IPS-20b (cell line): ENCODE results near the gene REEP2.
A peak's percentile ranks its signal among the peaks of the same experiment; 100 is the strongest.

Experiments
- H3K27ac ChIP-seq: one replicate; pipeline ENCODE4 v1.5.1; 2013; ENCODE audit warnings: low read length
- H3K27me3 ChIP-seq: 2 replicates; pipeline ENCODE4 v1.6.1; 2013; ENCODE audit warnings: mild to moderate bottlenecking, low read length, inconsistent platforms; ENCODE audit not compliant: insufficient read depth
- H3K36me3 ChIP-seq: 2 replicates; pipeline ENCODE4 v1.6.1; 2013; ENCODE audit warnings: low read depth, mild to moderate bottlenecking, inconsistent platforms, low read length, moderate library complexity; ENCODE audit not compliant: insufficient read depth
- H3K4me1 ChIP-seq: 2 replicates; pipeline ENCODE4 v1.6.1; 2013; ENCODE audit warnings: mild to moderate bottlenecking, control low read depth, inconsistent platforms, low read length, moderate library complexity; ENCODE audit not compliant: insufficient read depth
- H3K4me3 ChIP-seq: 2 replicates; pipeline ENCODE4 v1.5.1; 2013; ENCODE audit warnings: mild to moderate bottlenecking, low read length, inconsistent platforms
- H3K9ac ChIP-seq: 2 replicates; pipeline ENCODE4 v1.6.1; 2013; ENCODE audit warnings: low read depth, mild to moderate bottlenecking, inconsistent platforms, low read length, moderate library complexity
- H3K9me3 ChIP-seq: 2 replicates; pipeline ENCODE4 v1.6.1; 2013; ENCODE audit warnings: mild to moderate bottlenecking, low read depth, low read length, inconsistent platforms; ENCODE audit not compliant: insufficient read depth

Gene REEP2

DNA sequence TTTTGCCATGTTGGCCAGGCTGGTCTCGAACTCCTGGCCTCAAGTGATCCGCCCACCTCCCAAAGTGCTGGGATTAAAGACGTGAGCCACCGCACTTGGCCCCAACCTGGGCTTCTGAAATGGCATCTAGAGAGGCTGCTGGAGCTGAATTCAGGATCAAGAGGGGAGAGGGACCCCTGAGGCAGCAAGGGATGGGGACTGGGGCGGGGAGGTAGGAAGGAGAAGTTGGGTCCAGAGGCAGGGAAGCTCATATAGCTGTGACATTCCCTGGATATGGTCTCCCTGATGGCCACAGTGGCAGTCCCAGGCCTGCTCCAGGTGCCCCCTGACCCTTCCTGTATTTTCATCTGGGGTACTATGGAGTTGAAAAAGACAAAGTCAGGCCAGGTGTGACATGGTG is 12.1 kb downstream of the REEP2 start:
- Histone ChIP-seq H3K27me3 (no peaks in the 10 kb centered on the region), H3K9me3 (no peaks in the 10 kb centered on the region), H3K4me3 (no peak overlapping the region), H3K9ac (no peak overlapping the region), H3K27ac (no peak overlapping the region), H3K36me3 (no peaks in the 10 kb centered on the region), H3K4me1 (peaks cover 18% of the 10 kb centered on the region)

DNA sequence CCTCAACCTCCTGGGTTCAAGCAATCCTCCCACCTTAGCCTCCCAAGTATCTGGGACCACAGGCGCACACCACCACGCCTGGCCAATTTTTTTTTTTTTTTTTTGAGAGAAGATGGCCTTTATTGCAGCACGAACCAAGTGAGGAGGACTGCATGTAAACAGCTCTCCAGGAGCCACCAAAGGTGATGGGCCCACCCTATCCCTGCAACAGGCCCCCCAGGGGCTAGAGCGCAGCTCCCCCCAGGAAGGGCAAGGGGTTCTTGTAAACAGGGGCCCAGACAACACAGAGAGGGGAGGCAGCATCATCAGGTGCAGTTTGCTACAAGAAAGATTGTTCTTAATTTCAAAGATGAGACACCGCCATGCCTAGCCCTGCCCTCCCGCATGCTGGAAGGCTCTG is 13.9 kb downstream of the REEP2 start:
- H3K27me3 ChIP-seq = no peaks in the 10 kb centered on the region
- no peaks in the 10 kb centered on the region for H3K36me3 ChIP-seq
- no peak overlapping the region for H3K27ac ChIP-seq
- H3K9ac ChIP-seq = no peak overlapping the region
- no peaks in the 10 kb centered on the region for H3K9me3 ChIP-seq
- H3K4me1 ChIP-seq = peaks cover 18% of the 10 kb centered on the region
- no peak overlapping the region for H3K4me3 ChIP-seq

DNA sequence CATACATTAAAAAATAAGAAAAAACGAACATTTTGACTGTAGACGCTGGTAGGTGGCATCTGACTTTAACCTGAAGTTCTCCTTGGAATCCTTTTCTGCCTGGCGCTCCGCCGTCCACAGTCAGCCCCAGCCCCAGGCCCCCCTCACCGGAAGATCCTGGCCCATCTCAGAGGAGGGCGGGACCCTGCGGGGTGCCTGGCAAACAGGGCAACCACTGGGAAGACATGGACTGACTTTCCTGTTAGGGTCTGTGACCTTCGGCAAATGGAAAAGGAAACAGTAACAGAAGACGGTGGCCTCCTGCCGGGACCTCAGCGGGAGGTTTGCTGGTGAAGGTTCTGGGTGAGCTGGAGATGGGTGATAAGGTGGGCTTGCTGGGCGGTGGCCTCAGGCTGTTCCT is 14.7 kb downstream of the REEP2 start:
- Histone ChIP-seq H3K4me1 (peaks cover 15% of the 10 kb centered on the region), H3K36me3 (no peaks in the 10 kb centered on the region), H3K9me3 (no peaks in the 10 kb centered on the region), H3K4me3 (no peak overlapping the region), H3K9ac (no peak overlapping the region), H3K27me3 (no peaks in the 10 kb centered on the region), H3K27ac (no peak overlapping the region)

DNA sequence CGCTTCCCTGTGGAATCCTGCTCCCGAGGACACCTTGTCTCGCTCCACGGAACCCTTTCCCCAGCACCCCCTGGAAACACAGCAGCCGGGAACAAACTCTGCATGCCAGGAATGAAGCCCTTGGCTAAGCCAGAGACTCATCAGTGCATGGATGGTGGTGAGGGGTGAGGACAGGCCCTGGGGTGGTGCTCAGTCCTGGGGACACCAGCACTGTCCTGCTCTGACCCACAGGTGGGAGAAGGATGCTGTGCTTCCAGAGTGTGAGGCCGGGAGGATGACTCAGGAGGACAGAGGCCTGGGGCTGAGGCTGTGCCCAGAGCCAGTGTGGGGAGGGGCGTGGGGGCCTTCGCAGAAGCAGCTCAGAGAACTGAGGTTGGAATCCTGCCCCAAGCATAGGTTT is 15.3 kb downstream of the REEP2 start:
- peaks cover 10% of the 10 kb centered on the region; the same call in 1 of the 2 replicates for H3K4me1 ChIP-seq
- no peak overlapping the region for H3K4me3 ChIP-seq
- H3K9me3 ChIP-seq = no peaks in the 10 kb centered on the region
- H3K27ac ChIP-seq = no peak overlapping the region
- H3K27me3 ChIP-seq = no peaks in the 10 kb centered on the region
- no peak overlapping the region for H3K9ac ChIP-seq
- no peaks in the 10 kb centered on the region for H3K36me3 ChIP-seq

DNA sequence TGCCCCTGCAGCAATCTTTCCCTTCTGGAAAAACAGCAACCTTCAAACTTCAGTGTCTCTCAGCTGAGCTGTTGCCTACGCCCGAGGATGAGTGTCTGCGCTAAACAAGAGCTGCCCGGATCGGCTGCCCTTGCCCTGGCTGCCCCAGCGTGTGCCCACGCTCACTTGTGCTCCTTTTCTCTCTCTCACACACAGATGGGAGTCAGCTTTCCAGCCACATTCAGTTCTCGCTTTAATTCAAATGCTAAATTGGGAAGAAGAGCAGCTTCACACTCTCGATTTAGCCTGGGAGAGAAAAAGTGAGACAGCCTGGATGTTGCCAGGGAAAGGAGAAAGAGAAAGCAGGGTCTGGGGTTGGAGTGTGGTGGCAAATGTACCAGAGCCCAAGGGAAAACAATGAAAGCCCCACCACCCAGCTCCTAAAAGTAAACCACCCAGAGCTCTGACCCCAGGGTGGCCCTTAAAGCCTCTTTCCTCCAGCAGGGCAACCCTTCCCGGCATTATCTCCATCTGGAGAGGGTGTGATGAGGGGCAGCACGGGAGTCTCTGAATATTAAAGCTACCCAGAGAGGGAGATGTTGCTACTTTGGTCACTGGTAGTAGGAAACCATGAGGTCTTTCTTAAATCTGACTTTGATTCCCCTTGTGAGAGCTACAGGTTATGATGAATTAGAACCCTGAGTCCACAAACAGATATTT is 16.5 kb downstream of the REEP2 start:
- Histone ChIP-seq H3K27me3 (no peaks in the 10 kb centered on the region), H3K27ac (no peak overlapping the region), H3K9ac (peak overlapping the region; percentile 16), H3K36me3 (no peaks in the 10 kb centered on the region), H3K4me1 (peaks cover 6% of the 10 kb centered on the region; the same call in 1 of the 2 replicates), H3K4me3 (no peak overlapping the region), H3K9me3 (no peaks in the 10 kb centered on the region)

DNA sequence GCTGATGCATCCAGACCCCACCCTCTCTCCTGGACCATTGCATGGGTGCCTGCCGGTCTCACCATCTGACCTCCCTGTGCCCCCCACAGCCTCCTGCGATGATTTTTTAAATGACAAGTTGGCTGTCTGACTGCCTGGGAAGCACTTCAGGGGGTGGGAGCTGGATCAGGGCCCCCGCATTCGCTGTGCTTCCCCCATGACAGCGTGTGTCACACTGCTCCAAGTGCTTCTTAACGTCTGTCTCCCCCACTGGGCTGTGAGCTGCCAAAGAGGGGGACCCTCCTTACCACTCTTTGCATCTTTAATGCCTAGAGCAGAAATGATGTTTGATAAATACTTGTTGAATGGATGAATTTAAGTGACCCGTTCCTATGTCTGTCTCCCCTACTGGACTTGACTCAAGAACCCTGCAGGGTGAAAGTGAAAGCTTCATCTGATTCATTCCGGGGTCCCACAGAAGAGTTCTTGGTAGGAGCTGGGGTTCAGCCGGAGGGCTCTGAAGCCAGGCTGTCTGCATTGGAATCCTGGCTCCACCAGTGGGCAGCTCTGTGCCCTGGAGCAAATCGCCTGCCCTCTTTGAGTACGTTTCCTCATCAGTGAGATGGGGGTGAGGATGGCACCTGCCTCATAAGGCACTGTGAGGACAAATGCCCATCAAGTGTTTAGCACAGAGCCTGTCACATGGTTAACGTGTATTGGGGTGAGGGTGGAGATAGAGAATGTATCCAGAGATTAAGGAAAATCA is 18.8 kb downstream of the REEP2 start:
- H3K27me3 ChIP-seq = no peaks in the 10 kb centered on the region
- H3K9ac ChIP-seq = no peak overlapping the region
- H3K9me3 ChIP-seq = no peaks in the 10 kb centered on the region
- no peak overlapping the region for H3K4me3 ChIP-seq
- no peak overlapping the region for H3K27ac ChIP-seq
- peaks cover 6% of the 10 kb centered on the region; the same call in 1 of the 2 replicates for H3K4me1 ChIP-seq
- no peaks in the 10 kb centered on the region for H3K36me3 ChIP-seq

DNA sequence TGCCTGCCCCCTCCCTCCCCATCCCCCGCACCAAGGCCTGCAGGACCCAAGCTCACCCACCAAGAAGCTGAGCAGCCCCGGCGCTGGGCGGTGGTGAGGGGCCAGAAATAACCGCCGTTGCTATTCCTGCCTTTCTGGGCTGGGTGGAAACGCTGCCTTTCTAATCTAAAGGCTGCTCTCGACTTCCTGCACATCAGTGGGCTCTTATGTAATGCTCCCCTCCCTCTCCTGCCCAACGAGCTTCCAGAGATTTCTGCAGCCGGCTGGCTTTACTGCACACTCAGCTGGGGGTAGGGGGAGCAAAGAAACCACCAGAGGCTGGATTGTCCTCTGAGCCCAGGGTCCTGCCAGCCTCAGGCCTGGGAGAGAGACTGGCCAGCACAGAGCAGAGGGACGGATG is 19.5 kb downstream of the REEP2 start:
- H3K9ac ChIP-seq = no peak overlapping the region
- H3K4me3 ChIP-seq = no peak overlapping the region
- H3K9me3 ChIP-seq = no peaks in the 10 kb centered on the region
- H3K27ac ChIP-seq = no peak overlapping the region
- H3K27me3 ChIP-seq = no peaks in the 10 kb centered on the region
- peaks cover 6% of the 10 kb centered on the region; the same call in 1 of the 2 replicates for H3K4me1 ChIP-seq
- H3K36me3 ChIP-seq = no peaks in the 10 kb centered on the region

DNA sequence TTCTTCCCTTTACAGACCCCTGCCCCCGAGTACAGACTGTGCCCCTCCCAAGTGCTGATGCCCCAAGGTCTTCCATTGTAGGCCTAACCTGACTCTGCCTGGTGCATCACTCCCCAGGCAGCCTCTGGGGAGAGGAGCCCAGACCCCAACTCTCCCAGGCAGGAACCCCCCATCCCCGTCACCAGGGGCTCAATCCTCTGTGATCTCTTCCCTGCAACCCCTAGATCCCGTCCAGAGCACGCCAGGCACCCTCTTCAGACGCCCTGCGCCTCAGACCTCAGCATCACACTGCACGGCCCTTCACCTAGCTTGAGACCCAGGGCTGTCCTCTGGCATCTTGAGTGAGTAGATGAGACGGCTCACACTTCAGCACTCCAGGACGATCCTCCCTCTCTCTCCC is 20.0 kb downstream of the REEP2 start:
- Histone ChIP-seq H3K9me3 (no peaks in the 10 kb centered on the region), H3K27me3 (no peaks in the 10 kb centered on the region), H3K4me3 (no peak overlapping the region), H3K4me1 (peaks cover 6% of the 10 kb centered on the region; the same call in 1 of the 2 replicates), H3K27ac (no peak overlapping the region), H3K9ac (no peak overlapping the region), H3K36me3 (no peaks in the 10 kb centered on the region)

DNA sequence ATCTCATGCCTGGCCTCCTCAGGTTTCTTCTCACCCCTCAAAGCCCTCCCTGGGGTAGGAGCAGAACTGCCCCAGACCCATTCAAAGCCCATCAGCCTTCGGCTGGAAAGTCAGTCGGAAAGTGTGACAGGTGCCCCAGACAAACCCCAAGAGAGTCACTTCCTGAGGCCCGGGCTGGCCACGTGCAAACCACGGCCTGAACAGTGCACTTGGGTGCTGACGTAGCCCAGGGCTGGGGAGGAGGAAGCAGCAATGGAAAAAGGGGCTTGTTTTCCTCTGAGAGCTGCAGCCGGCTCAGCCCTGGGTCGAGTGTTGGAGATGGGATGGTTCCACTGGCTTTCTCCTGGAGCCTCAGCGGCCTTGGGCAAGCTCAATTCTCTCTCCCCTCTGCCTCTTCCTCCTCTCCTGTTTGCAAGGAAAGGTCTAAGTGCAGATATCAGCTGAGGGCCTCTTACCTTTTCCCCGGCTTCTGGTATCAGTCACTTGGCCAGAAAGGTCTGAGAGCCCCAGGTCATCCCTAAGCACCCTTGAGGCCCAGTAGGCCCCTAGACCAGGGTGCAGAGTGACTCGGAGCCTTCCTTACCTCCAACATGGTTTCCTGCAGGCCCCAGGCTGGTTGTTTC is 20.6 kb downstream of the REEP2 start:
- Histone ChIP-seq H3K27me3 (no peaks in the 10 kb centered on the region), H3K36me3 (no peaks in the 10 kb centered on the region), H3K27ac (no peak overlapping the region), H3K4me3 (no peak overlapping the region), H3K4me1 (peaks cover 6% of the 10 kb centered on the region; the same call in 1 of the 2 replicates), H3K9ac (no peak overlapping the region), H3K9me3 (no peaks in the 10 kb centered on the region)

DNA sequence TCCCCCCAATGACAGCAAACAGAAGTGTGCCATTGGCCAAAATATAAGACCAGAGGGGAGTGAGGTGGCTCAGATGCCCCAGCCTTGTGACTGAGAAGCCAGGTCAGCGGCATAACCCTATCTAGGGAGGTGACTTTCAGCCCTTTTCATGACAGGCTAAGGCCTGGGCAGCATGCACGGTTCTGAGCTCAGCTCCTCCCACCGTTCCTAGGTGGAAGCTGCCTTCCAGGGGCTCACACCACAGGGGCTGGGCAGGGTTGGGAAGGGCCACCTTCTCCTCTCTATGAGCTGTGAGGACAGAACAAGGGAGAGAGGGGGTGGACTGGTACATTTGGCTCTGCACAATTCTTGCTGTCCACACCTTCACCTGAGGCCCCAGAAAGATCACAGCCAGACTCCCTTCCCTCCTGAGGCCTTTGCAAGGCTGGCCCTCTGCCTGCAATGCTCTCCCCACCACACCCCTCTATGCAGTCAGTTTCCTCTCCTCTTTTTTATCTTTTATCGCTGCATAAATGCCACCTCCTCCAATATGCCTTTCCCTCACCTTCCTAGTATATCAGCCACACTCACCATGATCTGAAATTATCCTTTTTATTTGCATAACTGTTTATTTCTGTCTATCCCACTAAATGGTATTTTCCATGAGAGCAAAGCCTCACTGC is 21.3 kb downstream of the REEP2 start:
- H3K9me3 ChIP-seq = no peaks in the 10 kb centered on the region
- H3K27me3 ChIP-seq = no peaks in the 10 kb centered on the region
- H3K9ac ChIP-seq = no peak overlapping the region
- H3K27ac ChIP-seq = no peak overlapping the region
- H3K4me1 ChIP-seq = peaks cover 6% of the 10 kb centered on the region; the same call in 1 of the 2 replicates
- H3K4me3 ChIP-seq = no peak overlapping the region
- no peaks in the 10 kb centered on the region for H3K36me3 ChIP-seq

DNA sequence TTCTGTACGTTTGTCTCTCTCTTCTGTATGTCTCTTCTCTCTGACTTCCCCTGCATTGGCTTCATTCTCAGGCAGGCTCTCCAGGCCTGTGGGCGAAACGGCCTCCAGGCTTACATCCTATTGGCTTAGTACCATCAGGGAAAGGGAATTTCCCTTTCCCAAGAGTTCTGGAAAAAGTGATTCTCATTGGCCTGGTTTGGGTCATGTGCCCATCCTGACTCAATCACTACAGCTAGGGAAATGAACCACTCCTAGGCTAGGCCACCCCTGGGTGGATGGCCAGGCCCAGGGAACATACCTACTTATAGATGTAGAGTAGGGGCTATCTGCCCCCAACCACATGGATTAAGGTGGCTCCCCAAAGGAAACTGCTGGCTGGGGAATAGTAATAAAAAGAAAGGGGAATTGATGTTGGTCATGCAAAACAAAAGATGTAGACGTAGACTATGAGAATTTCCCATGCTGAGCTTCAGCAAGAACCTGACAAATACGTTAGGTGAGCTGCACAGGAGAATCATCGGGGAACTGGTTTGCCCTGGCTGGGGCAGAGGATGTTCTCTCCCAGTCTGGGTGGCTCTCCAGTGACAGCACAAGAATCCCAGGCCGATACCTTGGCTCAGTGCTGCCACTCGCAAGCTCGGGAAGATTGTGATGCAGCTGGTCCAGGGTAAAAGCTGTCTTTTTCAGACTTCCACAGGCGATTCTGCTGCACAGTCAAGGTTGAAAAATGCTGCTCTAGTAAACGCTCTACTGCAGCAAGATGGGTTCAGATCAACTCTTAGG is 22.7 kb downstream of the REEP2 start:
- no peaks in the 10 kb centered on the region for H3K4me1 ChIP-seq
- peaks cover 11% of the 10 kb centered on the region for H3K27me3 ChIP-seq
- no peak overlapping the region for H3K4me3 ChIP-seq
- no peak overlapping the region for H3K9ac ChIP-seq
- H3K36me3 ChIP-seq = peaks cover 1% of the 10 kb centered on the region; the same call in 1 of the 2 replicates
- H3K27ac ChIP-seq = no peak overlapping the region
- no peaks in the 10 kb centered on the region for H3K9me3 ChIP-seq
